HG03025 (cell line): Measurements from ENCODE around the gene FHIT.
"Not testable (repeated sequence)": the region's sequence is repeated elsewhere in the genome, so short reads cannot be mapped to it uniquely, and the experiment has no call there.

Source experiments
- ATAC-seq: cut with Tn5 transposase; IDR thresholded peaks from one replicate; pipeline ENCODE4 v1.9.1; 2021; ENCODE audit warnings: mild to moderate bottlenecking, moderate library complexity; ENCODE audit not compliant: unreplicated experiment, low FRiP score

Gene FHIT

DNA sequence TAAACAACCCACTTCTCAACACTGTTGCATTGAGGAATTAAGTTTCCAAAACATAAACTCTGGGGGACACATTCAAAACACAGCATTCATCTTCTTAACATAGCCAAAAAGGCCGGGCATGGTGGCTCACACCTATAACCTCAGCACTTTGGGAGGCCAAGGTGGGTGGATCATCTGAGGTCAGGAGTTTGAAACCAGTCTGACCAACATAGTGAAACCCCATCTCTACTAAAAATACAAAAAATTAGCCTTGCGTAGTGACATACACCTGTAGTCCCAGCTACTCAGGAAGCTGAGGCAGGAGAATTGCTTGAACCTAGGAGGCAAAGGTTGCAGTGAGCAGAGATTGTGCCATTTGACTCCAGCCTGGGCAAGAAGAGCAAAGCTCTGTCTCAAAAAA is 185.0 kb downstream of the FHIT start:
- ATAC-seq = not testable (repeated sequence)

DNA sequence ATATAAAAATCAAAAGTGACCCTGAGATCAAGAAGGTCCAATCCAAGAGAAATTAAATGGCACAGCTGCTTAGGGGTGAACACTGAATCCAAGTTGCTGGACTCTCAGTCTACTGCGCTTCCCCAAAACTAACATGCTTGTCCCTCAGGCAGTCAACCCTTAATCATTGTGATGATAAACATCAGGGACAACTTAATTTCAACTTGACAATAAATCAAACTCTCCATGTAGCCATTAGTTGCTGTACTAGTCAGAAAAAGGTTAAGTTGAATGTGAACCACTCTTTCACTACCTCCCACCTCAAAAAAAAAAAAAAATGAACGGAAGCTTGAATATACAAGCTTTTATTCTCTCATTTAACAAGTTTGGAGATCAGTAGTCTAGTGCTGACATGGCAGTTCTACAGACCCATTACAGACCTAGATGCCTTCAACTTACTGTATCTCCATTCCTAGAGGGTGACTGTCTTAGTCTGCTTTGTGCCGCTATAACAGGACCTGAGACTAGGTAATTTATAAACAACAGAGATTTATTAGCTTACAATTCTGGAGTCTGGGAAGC is 185.7 kb downstream of the FHIT start:
- no peak for ATAC-seq

- ATAC-seq = no peak
These were observed 190.0 kb downstream of the FHIT start for GRCh38 chr3:61061092-61061723.

DNA sequence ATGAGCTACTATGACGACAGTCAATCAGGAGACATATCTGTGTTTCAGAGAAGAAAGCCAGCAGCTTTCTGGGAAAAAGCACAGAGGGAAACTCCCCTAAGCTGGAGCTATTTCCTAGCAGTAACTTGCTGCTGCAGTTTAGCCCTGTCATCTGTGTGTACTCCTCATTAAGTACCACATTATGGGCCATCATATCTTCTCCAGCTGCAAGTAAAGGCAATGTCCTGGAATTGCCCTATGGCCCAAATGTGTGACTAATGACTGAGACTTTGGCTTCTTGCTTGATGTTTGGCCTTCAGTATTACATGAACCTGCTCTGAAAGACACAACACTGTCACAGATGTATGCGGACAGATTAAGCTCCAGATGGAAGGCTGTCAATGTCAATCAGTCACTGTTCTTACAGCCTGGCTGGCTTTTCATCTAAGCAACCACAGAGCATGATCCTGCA is 190.8 kb downstream of the FHIT start:
- ATAC-seq = no peak

GRCh38 chr3:61058836-61059235 is 192.4 kb downstream of the FHIT start:
- ATAC-seq = no peak

DNA sequence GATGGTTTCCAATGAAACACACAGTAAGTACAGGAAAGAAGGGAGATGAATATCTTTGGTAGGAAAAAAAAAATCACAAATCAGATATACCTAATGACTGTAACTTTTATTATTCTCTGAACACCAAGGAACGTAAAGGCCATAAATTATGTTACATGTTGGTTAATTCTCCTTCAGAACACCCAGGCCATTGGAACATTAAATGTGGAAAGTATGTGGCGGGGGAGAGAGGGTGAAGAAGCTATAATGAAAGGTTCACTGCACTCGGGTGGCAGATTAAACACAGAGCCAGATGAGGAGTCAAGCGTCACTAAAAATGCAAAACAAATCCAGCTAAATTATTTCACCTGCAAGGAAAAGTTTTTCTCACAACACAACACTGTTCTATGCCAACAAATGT is 193.8 kb downstream of the FHIT start:
- no peak for ATAC-seq

DNA sequence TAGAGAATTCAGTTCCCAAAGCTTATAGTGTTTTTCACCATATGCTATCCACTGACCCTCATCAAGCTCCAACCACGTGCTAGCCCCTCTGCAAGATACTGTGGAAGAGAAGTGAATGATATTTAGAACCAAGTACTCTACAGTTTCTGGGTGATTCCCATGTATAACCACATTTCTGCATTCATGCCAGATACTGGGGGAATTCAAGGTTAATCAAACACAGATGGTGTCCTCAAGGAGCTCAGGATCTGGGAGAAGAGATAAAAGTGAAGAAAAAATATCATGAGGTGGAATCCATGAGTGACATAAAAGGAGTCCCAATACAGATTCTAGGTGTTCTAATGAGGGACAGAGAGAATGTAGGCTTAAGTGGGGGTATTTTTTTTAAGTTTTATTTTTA is 195.8 kb downstream of the FHIT start:
- no peak for ATAC-seq

DNA sequence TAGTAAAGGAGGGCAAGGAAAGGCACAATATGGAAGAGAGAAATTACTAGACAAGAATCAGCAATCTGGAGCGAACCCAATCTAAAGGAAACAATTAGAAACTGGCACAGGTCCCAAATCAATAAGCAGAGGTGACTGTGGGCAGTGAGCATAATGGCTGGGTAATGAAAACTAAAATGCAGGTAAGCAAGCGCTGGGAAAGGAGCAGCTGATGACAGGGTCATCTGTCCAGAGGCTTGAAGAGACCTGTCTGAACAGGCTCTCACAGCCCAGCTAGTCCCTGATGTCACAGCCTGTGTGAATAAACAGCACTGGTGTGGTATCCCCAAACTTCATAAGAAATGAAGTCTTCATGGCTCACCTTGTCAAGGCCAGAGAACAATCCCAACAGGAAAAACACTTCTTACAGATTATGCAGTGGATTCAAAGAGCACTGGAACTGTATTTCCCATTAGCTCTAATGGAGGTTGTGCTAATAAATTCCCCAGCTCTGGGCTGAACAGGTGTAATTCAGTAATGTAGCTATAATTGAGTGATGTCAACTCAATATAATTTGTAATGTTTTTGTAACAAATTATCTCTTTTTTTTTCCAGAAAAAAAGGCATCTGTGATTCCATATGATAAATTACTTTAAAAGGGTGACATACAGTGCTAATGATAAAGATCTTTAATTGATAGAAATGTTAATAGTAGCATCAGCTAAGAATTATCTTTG is 197.3 kb downstream of the FHIT start:
- ATAC-seq = no peak

DNA sequence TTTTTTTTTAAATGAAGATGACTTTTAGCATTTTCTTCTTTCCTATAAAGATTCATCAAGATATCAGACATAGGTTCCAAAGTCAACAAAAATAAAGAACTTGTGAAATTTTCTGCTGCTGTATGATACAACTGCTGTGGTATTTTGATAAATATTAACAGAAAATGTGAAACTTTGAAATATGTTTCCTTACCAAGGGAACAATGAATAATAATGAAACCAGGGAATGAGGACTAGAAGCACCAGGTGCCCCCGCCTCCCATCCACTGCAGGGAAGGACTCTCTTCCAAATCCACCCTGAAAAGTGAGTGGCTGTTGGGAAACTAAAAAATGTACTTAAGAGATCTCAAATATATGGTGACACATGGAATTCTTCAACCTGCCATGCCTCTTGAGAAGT is 198.4 kb downstream of the FHIT start:
- ATAC-seq = no peak

DNA sequence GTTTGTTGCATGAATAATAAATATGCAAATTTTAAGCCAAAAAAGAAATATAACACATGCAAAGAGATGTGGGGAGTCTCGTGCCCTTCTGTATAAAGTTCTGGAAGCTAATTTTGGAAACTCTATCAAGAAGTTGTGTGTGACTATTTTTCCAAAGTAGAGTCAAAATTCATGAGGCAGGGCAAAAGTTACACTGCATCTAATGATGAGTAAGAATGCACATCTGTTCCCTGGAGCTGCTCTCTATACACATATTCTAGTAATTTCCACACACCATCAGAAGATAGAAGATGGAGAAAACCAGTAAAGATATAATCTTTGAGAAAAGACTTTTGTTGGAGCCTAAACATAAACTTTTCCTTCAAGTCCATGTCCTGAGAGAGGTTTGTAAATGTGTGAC is 199.6 kb downstream of the FHIT start:
- ATAC-seq = no peak

DNA sequence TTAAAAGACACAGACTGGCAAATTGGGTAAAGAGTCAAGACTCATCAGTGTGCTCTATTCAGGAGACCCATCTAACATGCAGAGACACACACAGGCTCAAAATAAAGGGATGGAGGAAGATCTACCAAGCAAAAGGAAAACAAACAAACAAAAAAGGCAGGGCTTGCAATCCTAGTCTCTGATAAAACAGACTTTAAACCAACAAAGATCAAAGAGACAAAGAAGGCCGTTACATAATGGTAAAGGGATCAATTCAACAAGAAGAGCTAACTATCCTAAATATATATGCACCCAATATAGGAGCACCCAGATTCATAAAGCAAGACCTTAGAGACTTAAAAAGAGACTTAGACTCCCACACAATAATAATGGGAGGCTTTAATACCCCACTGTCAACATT is 206.1 kb downstream of the FHIT start:
- not testable (repeated sequence) for ATAC-seq

GRCh38 chr3:61043156-61043555 is 208.1 kb downstream of the FHIT start:
- no peak for ATAC-seq

DNA sequence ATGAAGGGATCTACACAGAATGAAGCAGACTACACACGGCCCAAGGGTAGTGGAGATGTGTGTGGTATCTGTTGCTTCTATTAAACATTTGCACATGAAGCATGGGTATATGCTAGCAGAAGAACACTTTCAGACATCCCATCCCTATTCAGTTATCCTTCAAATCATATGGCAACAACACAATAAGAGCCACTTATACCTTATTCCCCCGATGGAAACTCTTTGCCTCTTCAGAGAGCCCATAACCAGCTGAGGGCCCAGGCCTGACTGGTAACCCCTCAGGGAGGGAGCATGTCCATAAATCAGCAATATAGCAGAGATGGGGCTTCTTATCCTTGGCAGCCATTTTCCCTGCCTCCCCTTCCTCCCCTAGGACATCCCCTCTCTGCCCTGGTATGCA is 210.6 kb downstream of the FHIT start:
- ATAC-seq = no peak

DNA sequence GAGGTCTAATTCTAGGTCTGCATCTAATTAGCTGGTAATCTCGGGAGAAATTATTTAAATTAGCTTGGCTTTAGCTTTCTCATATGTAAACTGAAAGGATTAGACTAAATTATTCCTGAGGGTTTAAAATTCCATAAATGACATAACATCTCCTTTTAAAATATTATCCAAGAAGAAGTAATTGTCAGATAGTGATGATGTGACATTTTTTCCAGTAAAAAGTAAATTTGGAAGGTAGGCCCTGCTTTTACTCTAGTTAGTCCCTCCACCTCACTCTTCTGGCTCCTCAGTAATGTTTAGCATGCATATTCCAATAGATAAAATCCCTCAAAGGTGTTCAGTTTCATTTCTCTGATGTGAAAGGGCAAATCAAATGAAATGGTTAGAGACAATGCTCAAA is 215.7 kb downstream of the FHIT start:
- ATAC-seq = no peak

- no peak for ATAC-seq
These were observed 218.3 kb downstream of the FHIT start for GRCh38 chr3:61032991-61033390.

DNA sequence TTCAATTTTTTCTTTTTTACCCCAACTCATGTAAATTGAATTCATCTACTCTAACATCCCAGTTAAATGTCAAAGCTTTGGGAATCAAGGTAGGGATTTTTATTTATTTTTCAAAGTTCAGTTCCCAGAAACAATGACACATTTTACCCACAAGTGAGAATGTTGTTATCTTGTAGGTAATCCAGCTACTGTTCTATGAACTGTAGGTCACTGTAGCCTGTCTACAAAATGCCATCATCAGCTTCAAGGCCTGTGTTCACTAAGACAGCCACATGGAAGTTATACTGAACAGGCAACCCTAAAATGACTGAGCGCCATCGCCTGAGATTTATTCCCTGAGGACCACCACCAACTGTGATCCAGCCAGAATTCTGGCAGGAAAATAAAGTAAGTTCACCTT is 219.7 kb downstream of the FHIT start:
- no peak for ATAC-seq

DNA sequence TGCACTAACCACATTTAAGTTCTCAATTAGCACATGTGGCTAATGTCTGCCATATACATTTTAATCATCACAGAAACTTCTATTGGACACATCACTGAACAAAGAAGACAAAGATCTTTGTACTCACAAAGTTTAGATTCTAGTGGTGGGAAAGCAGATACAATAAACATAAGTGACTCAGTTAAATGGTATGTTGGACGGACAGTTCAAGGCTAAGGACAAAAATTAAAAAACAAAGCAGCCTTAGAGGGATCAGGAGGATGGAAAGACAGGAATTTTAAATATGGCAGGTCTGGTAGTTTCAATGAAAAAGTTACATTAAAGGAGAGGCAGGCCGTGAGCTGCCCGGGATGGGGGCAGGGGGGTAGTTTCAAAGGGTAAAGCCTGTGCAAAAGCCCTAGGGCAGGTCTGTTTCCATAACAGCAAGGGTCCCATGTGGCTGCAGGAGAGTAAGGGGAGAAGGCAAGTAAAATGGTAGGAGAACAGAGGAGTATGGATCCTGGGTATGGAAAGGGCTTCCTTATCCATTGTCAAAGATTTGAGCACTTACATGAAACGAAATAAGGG is 220.7 kb downstream of the FHIT start:
- ATAC-seq = no peak

- no peak for ATAC-seq
These were observed 222.1 kb downstream of the FHIT start for GRCh38 chr3:61029194-61029593.

DNA sequence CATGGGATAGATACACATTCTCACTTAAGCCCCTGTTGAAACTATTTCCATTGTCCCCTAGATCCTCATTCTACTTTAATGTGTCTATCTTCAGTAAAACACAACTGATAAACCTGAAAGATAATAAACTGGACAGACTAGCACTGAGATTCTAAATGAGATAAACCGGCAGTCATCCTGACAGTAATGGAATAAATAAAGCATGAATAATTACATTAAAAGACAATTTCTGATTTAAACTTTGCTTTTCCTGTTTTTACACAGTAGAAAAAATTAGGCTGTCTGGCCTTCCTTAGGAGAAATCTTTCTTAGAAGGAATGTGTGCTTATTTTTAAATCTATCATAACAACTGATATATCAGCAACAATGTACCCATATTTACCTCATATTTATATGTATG is 232.4 kb downstream of the FHIT start:
- no peak for ATAC-seq

- ATAC-seq = not testable (repeated sequence)
These were observed 234.2 kb downstream of the FHIT start for GRCh38 chr3:61017028-61017427.

GRCh38 chr3:61015859-61016258 is 235.4 kb downstream of the FHIT start:
- no peak for ATAC-seq

- no peak for ATAC-seq
These were observed 235.8 kb downstream of the FHIT start for GRCh38 chr3:61015408-61015807.
